ENCODE data around the gene TMEM120A. TPM values are rescaled to one million over a fixed set of nuclear protein-coding genes. Genes with fewer than 3 reads are reported as not detected.
"Not testable (repeated sequence)": the region's sequence is repeated elsewhere in the genome, so short reads cannot be mapped to it uniquely, and the experiment has no call there.

Gene TMEM120A
- total RNA-seq (10 to 100 TPM; 29.5 to 38.7 (median 33.6) TPM), polyA plus RNA-seq (10 to 100 TPM; 71.8 to 72.0 TPM)

DNA sequence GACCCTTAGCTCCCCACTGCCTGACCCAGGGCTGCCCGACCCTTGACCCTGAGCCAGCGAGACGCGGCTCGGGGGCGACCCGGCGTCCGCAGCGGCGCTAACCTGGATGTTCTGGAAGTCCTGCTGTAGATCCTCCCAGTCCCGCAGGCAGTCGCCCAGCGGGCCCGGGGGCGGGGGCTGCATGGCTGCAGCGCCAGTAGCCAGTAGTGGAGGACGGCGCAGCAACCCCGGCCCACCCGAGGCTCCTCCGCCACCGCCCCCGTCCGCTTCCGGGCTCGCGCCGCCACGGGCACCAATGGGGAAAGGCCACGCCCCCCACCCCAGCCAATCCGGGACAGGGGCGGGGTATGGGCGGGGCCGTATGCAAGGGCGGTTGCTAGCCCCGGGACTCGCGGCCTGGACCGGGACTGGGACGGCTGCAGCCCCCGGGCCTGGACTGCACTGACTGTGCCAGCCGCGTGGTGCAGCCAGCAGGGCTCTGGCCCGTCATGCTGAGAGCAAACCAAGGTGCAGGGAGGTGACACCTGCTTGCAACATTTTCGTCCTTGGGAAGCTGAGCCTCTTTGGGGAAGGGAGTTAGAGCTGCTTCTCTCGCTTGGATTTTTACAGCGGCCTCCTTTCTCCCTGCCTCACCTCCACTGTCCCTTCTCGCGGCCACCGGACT is at the start of gene TMEM120A:
TSS of gene TMEM120A (minus strand) at position 208 of the 664 bp plus-strand sequence. CDS start at position 183, 25 bp downstream.
- DNase-seq = peak; percentile 95 to 99 (median 97)
- 1% methylated on average over 32 to 51 of the region's 51 CpGs for WGBS, 2 donors
- intact Hi-C loops (cut with DNase I) = no loop called here

GRCh38 chr7:76040126-76040525 is 45.7 kb upstream of the TMEM120A start:
- Histone ChIP-seq H3K27ac (no peak overlapping the region), H3K9me3 (no peaks in the 10 kb centered on the region), H3K36me3 (no peaks in the 10 kb centered on the region), H3K4me1 (peaks cover 1 to 9% (median 4%) of the 10 kb centered on the region in 3 donors), H3K4me3 (no peak overlapping the region), H3K27me3 (no peaks in the 10 kb centered on the region)
- WGBS, 2 donors = 95% methylated on average over 6 of the region's 6 CpGs
- no peak for TF ChIP-seq CTCF (IDR thresholded peaks at IDR 0.05)
- FAIRE-seq = no peak
- DNase-seq = peak in 1 of 6 donors; percentile 20
- ATAC-seq = no peak
- intact Hi-C loops (cut with DNase I) = no loop called here

More for the DNA sequence above, at the start of gene TMEM120A:
- peak within 1 kb of the TSS; percentile 83 to 91 (median 87) for H3K27ac ChIP-seq
- peak within 1 kb of the TSS; percentile 60 to 92 (median 76) for H3K4me3 ChIP-seq
- H3K27me3 ChIP-seq = no peaks in the 10 kb centered on the region
- FAIRE-seq = no peak
- no peaks in the 10 kb centered on the region for H3K36me3 ChIP-seq
- ATAC-seq = peak; percentile 94 to 97 (median 94)
- peaks cover 0 to 9% (median 0%) of the 10 kb centered on the region in 3 donors for H3K4me1 ChIP-seq
- no peak for TF ChIP-seq CTCF (IDR thresholded peaks at IDR 0.05)
- no peaks in the 10 kb centered on the region for H3K9me3 ChIP-seq

GRCh38 chr7:76037310-76037709 is 42.9 kb upstream of the TMEM120A start:
- TF ChIP-seq CTCF (IDR thresholded peaks at IDR 0.05) = no peak
- Histone ChIP-seq H3K27me3 (no peaks in the 10 kb centered on the region), H3K4me3 (no peak overlapping the region), H3K27ac (no peak overlapping the region), H3K4me1 (no peaks in the 10 kb centered on the region), H3K9me3 (no peaks in the 10 kb centered on the region), H3K36me3 (no peaks in the 10 kb centered on the region)
- FAIRE-seq = no peak
- WGBS, 2 donors = 85 to 86% methylated on average over 5 of the region's 5 CpGs
- peak in 1 of 6 donors; percentile 33 for DNase-seq
- peak in 2 of 4 donors; percentile 25 to 46 for ATAC-seq
- intact Hi-C loops (cut with DNase I) = no loop called here

GRCh38 chr7:76031964-76032363 is 37.6 kb upstream of the TMEM120A start:
- Histone ChIP-seq H3K4me3 (no peak overlapping the region), H3K4me1 (no peaks in the 10 kb centered on the region), H3K27ac (no peak overlapping the region), H3K27me3 (no peaks in the 10 kb centered on the region), H3K36me3 (no peaks in the 10 kb centered on the region), H3K9me3 (no peaks in the 10 kb centered on the region)
- no peak for FAIRE-seq
- intact Hi-C loops (cut with DNase I) = no loop called here
- no peak for TF ChIP-seq CTCF (IDR thresholded peaks at IDR 0.05)
- no peak for ATAC-seq
- DNase-seq = peak in 1 of 6 donors; percentile 6
- 97 to 100% methylated on average over 1 of the region's 1 CpG for WGBS, 2 donors

- H3K4me1 ChIP-seq, H3K27me3 ChIP-seq, H3K36me3 ChIP-seq, ATAC-seq, FAIRE-seq, H3K9me3 ChIP-seq, H3K4me3 ChIP-seq, H3K27ac ChIP-seq: not testable (repeated sequence)
- WGBS, 2 donors = 90 to 97% methylated on average over 7 of the region's 7 CpGs
- intact Hi-C loops (cut with DNase I) = loop anchor here in 1 of 3 donors (10.0 kb wide), 1 partner anchor 165 kb away; no protein-coding TSS in a partner anchor
- peak in 1 of 6 donors; percentile 21 for DNase-seq
Measured at GRCh38 chr7:76029682-76030081, 35.3 kb upstream of the TMEM120A start.
